Frontal cortex (tissue), 4 donors: ENCODE results near the gene NABP2. TPM values are rescaled to one million over a fixed set of nuclear protein-coding genes. Genes with fewer than 3 reads are reported as not detected.
"Not testable (repeated sequence)": the region's sequence is repeated elsewhere in the genome, so short reads cannot be mapped to it uniquely, and the experiment has no call there.

Experiments
- DNase-seq, 2 donors: peaks; one replicate each; pipeline ENCODE4 v3.0.0; 2012; ENCODE audit warnings: low spot score in 2 of 2
- FAIRE-seq: peaks from 2 replicates; lab custom pipeline; 2012; peaks lifted over from hg19 to GRCh38; lab: Jason Lieb, UNC
- total RNA-seq: library from RNA; depleted of rRNA; stranded (reverse); fragments of >200 nt; gene quantifications from one replicate; pipeline ENCODE4 v1.2.3, GENCODE V29; 2014
- donor health status: control.
- donor health status: control.
- donor health status: control.

The NABP2 gene
- total RNA-seq, result 26.9 TPM

DNA sequence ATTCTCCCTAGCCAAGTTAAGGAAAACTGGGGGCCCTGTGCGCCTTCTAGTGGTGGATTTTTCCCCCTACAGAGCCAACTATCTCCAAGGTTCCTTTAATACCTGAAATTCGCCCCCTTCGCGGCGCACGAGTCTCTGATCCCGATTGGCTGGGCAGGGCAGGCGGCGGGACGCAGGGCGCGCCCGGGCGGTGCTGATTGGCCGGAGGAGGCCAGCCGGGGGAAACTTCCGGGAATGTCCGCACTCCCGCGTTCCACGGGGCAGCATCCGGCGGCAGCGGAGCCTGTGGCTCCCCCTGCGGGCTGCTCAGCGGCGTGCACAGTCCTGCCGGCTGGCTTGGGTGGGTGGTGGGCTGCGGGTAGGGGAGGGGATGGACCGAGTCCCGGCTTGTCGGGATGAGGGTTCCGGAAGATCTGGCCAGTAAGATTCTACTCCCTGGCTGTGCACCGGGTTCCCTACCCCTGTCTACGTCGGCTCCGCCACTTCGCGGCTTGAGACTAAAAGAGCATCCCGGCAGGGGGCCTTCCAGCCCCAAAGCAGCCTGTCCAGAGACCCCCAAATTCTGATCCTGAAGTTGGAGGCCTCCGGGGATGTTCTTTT is at the start of gene NABP2:
NABP2 (plus strand) TSS at position 241 of the 600 bp plus-strand sequence. CDS start 515 bp downstream, outside the sequence.
- no peak for FAIRE-seq
- peak; percentile 93 to 97 for DNase-seq

GRCh38 chr12:56178347-56178746 is 45.8 kb upstream of the NABP2 start:
- no peak for DNase-seq

DNA sequence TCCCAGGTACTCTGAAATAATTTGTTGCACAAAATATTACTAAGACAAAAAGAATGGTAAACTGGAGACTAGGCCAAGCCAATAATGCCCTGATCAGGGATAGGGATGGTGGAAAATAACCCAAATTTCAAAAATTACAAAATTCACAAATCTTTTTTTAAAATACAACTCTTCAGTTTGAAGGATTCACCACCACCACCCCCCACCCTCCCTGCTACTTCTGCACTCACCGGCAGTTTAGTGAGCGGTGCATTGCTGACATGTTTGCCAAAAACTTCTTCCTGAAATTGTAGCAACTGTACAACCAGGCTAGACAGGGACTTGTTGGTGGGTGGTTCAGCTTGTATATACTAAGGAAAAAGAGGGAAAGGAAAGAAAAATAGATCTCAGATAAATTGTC is 37.2 kb upstream of the NABP2 start:
- FAIRE-seq (no peak), DNase-seq (no peak)

More at GRCh38 chr12:56178347-56178746, 45.8 kb upstream of the NABP2 start:
- no peak for FAIRE-seq

DNA sequence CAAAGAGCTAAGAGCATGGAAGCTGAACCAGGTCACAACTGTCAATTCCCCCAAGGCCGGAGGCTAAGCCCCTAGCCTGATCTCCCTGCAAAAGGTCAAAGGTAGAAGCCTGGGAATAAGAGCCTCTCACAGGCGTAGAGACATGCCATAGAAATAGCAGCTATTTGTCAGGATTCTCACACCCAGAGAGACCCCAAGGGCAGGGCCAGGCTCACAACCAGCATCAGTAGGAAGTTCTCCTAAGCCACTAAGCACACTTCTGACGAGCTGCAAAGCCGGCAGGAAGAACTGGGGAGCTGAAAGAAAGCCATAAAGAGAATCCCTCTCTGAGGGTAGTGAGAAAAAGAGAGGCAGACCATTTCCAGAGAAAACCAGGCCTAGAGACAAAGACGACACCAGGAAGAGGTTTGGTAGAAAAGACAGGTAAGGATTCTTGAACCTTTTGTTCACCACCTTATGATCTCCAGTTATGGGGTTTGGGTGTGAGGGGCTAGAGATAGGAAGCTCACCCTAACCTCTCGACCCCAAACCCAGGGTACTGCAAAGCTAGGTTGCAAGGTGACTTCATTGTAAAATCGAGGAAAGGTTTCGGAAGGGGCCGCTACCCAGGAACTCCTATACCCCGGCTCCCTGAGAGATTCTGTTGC is 35.9 kb upstream of the NABP2 start:
- peak in 1 of 2 donors; percentile 27 for DNase-seq
- FAIRE-seq, result no peak

- peak in 1 of 2 donors; percentile 29 for DNase-seq
- no peak for FAIRE-seq
Measured at GRCh38 chr12:56188778-56189098, 35.4 kb upstream of the NABP2 start.

- FAIRE-seq (no peak), DNase-seq (peak; percentile 88 to 92)
Measured at GRCh38 chr12:56189099-56189917, 34.8 kb upstream of the NABP2 start, which contains the start of gene SMARCC2. SMARCC2 (minus strand) TSS chr12:56189483; CDS start chr12:56189461, 22 bp downstream.

- DNase-seq (peak; percentile 63 to 68), FAIRE-seq (no peak)
Measured at GRCh38 chr12:56189918-56190694, 34.0 kb upstream of the NABP2 start.

DNA sequence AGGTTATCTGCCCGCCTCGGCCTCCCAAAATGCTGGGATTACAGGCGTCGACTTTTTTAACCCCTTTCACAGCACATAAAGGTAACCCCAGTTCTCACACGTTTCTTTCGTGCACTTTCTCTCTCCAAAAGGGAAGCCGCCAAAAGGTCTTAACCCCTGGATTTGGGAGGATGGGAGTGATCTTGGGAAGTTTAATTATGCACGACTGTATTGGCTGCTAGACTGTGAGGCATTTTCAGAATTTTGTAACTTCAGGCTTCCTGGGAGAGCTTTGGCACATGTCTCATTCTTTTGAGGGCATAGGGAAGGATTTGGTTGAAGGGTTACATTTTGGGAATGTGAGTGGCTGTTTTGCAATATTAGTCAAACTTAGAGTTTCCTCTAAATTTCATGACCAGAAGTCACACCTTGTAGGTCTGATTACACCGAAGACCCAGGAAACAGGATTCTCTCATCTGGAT is 33.4 kb upstream of the NABP2 start:
- no peak for DNase-seq

GRCh38 chr12:56192582-56192981 is 31.6 kb upstream of the NABP2 start:
- FAIRE-seq (no peak), DNase-seq (no peak)

More for the DNA sequence above, 33.4 kb upstream of the NABP2 start:
- FAIRE-seq, result no peak

DNA sequence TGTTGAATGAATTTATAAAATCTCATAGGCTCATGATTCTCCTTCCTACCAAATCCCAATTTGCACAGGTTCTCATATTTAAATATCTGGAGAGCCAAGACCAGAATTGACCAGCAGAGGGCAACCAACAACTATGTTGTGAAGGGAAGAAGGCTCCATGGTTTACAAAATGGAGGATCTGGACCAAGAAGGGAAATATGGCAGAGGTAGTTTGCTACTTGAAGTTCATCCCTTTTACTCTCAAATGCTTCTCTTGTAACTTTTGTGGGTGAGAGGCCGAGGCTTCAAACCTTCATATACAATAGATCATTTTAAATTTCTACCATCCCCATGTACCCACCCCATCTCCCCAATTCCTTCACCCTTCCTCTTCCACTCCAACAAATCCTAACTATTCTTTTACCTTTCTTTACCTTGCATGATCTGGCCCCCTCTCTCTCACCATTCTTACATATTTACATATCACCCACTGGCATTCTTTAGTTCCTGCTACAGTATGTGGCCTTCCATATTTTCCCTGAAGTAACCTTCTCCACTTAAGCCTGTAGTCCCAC is 31.0 kb upstream of the NABP2 start:
- peak; percentile 3 for FAIRE-seq
- DNase-seq, result peak; percentile 63 to 70

DNA sequence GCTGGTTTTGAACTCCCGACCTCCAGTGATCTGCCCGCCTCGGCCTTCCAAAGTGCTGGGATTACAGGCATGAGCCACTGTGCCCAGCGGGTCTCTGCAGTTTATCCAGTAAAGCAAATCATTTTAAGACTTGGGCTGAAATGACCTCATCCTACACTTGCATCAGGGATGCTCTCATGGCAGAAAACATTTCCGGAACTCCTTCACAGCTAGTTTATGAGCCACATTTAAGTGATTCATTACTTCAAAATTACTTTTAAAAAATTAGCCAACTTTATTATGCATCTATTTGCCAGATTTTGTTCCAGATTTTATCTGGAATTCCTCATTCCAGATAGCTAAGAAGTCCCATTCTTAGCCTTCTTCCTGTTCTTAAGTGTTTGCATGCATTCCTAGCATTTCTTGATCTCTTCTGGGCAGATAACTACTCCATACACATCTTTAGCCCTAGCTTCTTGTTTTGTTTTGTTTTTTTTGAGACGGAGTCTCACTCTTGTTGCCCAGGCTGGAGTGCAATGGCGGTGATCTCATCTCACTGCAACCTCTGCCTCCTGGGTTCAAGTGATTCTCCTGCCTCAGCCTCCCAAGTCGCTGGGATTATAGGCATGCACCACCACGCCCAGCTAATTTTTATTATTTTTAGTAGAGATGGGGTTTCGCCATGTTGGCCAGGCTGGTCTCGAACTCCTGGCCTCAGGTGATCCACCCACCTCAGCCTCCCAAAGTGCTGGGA is 27.2 kb upstream of the NABP2 start:
- not testable (repeated sequence) for DNase-seq, FAIRE-seq

DNA sequence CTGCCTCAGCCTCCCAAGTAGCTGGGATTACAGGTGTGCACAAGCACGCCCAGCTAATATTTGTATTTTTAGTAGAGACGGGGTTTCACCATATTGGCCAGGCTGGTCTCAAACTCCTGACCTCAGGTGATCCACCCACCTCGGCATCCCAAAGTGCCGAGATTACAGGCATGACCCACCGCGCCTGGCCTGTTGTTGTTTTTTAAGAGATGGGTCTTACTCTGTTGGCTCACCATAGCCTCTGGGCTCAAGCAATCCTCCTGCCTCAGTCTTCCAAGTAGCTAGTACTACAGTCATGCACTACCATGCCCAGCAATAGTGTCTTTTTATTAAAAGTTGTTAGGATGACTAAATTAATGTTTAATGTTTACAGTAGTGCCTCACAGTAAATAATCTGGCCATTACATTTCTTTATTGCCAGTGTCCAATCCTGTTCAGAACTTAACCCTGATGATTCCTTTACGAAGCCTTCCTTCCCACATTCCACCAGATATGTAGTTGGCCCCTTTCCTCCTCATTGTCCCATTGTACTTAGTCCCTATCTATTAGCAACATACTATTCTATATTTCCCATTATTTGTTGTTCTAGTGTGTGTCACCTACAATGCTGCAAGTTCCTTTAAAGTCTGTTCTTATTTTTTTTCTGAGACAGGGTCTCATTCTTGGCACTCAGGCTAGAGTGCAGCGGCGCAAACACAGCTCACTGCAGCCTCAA is 26.1 kb upstream of the NABP2 start:
- DNase-seq (no peak), FAIRE-seq (no peak)

- FAIRE-seq, result no peak
- no peak for DNase-seq
Measured at GRCh38 chr12:56198836-56199235, 25.3 kb upstream of the NABP2 start.

DNA sequence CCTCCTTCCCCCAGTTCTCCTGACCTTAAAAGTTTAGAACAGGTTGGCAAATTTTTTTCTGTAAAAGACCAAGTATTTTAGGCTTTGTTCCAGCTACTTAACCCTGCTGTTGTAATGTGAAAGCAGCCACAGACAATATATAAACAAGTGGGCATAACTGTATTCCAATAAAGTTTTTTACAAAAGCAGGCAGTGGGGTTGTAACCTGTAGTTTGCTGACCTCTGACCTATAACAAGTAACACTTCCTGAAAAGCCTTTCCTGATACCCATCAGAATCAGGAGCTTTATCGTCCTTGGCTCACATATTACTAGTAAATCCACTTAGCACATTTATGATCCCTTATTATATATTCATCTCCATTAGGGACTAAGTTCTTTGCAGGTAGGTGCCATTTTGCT is 21.8 kb upstream of the NABP2 start:
- DNase-seq, result no peak
- no peak for FAIRE-seq

DNA sequence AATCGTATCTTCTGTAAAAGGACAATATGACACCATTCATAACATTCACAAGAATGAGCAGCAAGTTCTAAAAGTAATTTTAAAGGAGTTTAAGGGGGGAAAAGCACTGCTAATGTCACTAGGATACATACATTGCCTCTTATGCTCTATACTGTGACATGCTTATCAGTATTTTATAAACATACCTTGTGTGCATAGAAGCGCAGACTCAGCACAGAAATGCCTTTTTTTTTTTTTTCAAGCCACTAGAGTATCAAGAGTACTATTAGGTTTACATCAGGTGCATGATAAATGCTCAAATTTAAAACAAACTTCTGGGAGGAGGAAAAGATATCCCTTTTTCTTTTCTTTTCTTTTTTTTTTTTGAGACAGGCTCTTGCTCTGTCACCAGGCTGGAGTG is 21.3 kb upstream of the NABP2 start:
- FAIRE-seq (no peak), DNase-seq (no peak)

DNA sequence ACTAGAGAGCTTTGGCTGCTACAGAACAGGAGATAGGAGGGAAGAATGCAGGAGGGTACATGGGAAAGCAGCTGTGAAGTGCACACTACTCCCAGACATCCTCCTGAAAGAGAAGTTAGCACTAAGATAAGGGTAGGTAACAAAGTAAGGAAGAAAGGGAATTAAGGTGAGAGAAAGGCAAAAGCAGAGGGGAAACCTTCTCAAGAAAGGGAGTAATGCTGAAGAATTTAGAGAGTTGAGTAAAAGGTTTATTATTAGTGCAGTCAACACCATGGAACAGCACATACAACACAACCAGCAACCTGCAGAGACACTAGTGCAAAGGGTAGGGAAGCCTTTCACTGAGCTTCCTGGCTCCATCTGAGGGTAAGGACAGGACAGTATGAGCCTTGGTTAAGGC is 19.9 kb upstream of the NABP2 start:
- no peak for DNase-seq
- FAIRE-seq, result no peak

GRCh38 chr12:56205445-56205844 is 18.7 kb upstream of the NABP2 start:
- DNase-seq (no peak), FAIRE-seq (no peak)

- no peak for FAIRE-seq
- DNase-seq, result peak in 1 of 2 donors; percentile 42
Measured at GRCh38 chr12:56206452-56207166, 17.5 kb upstream of the NABP2 start.
